ENCODE measurements around the gene DAGLA.
A peak's percentile ranks its signal among the peaks of the same experiment; 100 is the strongest.

DAGLA gene

DNA sequence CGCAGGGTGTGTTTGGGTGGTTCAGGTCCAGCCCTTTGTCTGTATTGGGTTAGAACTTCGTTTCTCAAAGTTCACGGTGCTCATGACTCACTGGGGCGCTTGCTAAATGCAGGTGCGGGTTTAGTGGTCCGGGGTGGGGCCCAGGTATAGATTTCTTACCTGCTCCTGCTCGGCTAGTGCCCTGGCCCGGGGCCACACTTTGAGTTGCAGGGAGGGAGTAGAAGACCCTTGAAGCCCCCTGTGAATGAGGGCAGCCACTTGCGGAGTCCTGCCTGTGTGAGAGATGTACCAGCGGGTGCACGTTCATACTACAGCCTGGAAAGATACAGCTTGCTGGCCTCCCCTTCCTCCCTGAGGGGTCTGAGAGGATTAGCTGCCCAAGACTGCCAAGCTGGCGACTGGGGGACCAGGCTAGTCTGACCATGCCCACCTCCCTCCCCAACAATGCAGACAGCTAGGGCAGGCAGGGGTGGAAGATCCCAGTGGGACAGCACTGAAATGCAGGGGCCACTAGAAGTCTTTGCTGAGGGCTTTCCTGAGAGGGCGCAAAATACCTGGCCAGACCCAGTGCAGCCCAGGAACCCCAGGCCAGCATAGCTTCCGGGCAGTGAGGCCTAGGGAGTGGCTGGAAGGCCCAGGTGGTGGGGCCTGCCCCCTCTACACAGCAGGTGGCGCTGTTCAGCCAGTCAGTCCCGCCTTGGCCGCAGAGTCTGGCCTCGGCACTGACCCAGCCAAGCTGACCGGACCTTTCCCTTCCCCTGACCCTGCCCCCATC lies 67.2 kb downstream of the DAGLA start:
- DNase-seq, result peak; percentile 86

GRCh38 chr11:61747967-61748285 lies 67.7 kb downstream of the DAGLA start:
- DNase-seq, result no peak

- DNase-seq, result peak; percentile 65
Observed at GRCh38 chr11:61749591-61750217, 69.5 kb downstream of the DAGLA start.

- no peak for DNase-seq
Observed at GRCh38 chr11:61750631-61751273, 70.6 kb downstream of the DAGLA start.

DNA sequence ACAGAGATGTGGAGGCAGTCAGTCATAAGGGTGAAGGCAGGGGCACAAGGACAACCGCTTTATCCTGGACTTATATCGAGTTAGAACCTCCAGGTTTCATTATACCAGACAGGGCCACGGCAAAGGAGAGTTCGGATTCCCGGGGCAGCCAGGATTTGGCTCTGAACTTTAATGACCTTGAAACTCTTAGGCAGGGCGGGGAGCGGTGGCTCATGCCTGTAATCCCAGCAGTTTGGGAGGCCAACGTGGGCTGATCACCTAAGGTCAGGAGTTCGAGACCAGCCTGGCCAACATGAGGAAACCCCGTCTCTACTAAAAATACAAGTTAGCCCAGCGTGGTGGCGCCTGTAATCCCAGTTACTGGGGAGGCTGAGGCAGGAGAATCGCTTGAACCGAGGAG lies 71.2 kb downstream of the DAGLA start:
- DNase-seq, result no peak

GRCh38 chr11:61752117-61752924 lies 72.1 kb downstream of the DAGLA start, which contains the start of gene MYRF:
TSS of gene MYRF (plus strand) at chr11:61752636. CDS start at chr11:61752745, 109 bp downstream.
- DNase-seq, result peak; percentile 76

DNA sequence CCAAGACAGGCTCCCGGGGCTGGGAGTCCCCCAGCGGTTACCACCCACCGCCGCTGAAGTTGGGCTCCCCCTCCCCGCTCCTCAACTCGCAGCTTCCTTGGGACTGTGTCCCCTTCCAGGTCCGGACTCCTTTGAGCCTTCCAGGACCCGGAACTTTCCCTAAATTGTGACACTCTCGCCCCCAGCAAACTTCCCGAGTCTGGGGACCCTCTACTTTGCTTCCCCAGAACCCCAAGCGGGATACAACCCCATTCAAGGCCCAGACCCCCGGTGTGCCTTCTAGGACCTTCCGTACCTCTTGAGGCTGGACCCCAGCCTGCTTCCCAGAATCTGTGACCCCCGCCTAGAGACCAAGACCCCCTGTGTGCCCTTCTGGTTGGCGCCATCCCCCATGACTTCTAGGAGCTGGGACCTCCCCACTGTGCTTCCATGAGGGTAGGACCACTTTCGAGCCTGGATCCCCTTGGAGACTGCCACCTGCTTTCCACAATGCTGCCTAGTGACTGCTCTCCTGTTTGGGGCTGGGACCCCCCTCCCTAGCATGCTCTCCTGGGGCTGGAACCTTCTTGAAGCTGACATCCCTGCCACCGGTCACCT lies 72.8 kb downstream of the DAGLA start:
- DNase-seq, result no peak

DNA sequence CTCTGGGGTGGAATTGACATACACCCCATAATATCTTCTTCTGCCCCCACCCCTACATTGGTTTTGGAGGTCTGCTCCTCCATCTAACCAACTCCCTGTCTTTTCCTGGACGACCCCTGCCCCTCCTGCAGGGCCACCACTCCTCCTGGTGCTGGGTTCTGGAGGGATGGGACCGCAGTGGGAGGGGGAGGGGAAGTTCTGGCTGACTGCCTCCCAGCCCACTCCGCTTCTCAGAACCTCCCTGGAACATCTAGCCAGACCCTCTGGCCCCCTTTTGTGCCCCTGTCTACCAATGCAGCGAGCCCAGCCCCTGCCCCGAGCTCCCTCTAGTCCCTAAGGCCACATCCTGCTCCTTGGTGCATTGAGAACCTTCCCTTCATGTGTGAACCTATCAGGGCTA lies 73.5 kb downstream of the DAGLA start:
- no peak for DNase-seq

DNA sequence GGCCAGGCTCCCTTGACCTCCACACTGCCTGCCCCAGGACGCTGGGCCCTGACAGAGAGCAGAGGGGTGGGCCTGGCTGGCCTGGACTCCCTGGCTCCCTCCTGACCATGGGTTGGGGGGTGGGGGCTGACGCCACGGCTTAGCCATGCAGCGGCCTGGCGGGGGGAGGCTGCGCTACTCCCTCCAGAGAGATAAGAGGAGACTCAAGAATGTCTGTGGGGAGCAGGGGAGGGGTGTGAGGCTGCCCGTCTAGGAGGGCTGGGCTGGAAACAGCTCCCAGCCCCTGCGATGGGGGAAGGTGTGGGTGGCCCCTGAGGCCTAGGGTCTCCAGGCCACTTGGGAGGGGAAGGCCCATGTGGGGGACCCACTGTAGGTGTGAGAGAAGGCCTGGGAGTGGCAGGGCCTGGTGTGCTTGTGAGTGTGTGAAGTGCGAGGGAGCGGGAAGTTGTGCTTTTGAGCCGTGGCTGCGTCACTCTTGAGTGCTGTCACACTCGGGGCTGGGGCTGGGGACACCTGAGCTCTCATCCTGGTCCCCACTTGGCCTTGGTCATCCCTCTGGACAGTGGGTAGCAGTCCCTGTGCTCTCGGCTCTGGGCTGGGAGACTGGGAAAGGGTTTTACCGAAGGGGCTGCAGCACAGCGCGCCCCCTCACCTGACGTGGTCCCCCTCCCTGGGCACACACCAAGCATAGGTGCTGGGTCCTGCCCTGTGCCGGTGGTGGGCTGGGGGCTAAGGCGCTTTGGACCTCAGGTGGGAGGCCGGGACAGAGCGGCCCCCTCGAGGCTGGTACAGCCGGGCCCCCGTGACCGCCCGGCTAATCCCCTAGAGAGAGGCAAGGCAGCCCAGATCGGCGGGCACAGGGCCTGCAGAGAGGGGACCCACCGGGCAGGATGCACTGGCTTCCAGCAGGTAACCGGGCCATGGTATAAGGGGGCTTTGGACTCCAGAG lies 74.6 kb downstream of the DAGLA start:
- DNase-seq, result no peak

- DNase-seq, result no peak
Observed at GRCh38 chr11:61756147-61756451, 75.9 kb downstream of the DAGLA start.

DNA sequence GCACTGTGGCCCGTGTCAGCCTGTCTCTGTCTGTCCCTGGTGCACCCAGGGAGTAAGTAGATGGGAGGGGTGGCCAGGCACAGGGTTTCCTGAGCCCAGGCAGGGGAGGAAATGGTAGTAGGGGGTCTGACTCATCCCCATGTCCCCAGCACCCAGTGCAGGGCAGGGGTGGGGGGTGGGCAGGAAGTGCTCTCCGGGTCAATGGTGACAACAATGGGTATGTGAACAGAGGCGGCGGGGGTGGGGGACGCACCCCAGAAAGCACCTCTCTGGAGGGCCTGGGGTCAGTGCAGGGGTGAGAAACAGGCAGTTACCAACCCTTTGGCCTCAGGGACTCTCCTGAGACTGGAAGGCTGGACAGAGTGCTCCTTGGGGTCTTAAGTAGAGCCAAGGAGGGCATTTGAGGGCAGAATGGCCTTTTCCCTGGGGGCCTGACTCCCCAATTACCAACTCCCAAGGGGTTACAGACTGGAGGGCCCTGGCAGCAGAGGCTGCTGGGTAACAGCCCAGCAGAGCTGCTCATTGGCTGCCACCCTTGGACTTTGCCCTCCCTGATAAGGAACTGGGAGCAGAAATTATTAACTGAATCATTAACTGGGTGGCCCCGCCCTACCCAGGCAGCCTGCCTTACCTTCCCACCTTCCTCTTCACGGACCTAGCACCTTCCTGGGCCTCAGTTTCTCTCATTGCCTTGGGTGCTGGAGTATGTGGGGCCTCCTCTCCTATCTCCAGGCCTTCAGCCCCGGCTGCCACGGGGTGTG lies 76.4 kb downstream of the DAGLA start:
- DNase-seq, result no peak

GRCh38 chr11:61757213-61757862 lies 77.1 kb downstream of the DAGLA start:
- no peak for DNase-seq

GRCh38 chr11:61760946-61761345 lies 80.8 kb downstream of the DAGLA start:
- DNase-seq, result no peak

- no peak for DNase-seq
Observed at GRCh38 chr11:61761440-61762222, 81.4 kb downstream of the DAGLA start.

DNA sequence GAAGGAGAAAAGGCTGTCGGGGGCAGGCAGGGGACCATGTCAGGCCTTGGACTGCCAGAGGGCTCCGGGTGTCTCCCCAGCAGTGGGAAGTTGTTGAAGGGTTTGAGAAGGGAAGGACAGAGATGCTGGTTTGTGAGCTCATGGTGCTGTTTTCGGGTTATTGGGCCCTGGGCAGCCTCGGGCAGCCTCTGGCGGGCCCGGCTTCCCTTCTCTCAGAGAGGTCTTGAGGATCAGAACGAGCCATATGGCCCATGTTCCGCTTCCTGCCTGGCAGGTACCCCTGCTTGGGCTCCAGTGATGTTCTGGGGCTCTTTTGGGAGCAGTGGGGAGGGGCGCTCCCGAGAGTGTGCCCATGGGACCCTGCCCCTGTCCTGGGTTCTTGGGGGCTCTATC lies 82.0 kb downstream of the DAGLA start:
- no peak for DNase-seq

DNA sequence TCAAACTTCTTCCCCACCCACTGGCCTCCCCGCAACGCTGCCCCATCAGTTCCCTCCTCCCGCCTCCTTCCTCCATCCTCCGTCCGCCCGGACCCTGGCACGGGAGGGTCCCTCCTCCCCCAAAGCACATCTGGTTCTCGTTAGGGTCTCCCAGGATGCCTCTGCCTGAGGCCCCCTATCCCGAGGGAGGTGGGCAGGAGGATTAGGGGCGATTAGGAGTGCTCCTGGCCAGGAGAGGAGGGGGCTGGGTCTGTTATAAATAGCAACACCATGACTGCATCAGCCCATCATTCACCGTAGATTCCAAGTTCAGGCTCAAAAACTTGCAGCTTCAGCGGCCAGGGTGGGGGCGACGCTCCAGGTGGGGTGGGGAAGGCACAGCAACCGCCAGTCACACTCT lies 82.6 kb downstream of the DAGLA start:
- peak; percentile 59 for DNase-seq

DNA sequence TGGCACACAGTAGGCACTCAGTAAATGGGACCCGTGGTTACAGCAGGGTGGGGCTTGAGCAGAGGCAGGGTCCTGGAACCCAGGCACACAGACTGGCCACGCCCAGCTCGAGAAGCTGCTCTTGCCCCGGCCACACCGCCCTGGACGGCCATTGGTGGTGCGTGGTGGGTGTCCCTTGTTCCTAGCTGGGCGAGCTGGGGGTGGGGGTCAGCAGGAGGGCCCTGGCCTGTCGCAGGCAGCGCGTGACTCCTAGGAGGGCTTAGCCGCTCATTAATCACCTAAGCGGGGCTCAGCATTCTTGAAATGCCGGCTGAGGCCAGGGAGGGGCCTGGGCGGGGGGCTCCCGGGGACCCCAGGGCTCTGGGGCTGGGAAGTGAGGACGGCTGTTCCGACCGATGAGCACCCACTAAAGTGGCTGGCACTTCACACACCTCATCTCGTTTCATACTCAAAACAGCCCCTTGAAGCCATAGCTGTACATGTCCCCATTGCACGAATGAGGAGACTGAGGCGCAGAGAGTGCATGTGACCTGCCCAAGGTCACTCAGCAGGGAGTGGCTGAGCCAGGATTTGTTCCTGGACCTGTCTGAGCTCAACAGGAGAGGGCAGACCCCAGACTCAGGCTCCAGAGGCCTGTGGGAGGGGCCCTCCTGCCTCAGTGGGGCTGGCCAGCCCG lies 83.9 kb downstream of the DAGLA start:
- no peak for DNase-seq

GRCh38 chr11:61764606-61765260 lies 84.5 kb downstream of the DAGLA start:
- no peak for DNase-seq

Data from eye (tissue), 1 donor.